PFSK-1 (cell line): ENCODE results near the gene HTT.

ENCODE experiments used
- FOXP2 ChIP-seq: optimal IDR thresholded peaks from 2 replicates; pipeline ENCODE3; 2011; ENCODE audit warnings: borderline replicate concordance, control low read depth, inconsistent platforms; ENCODE audit not compliant: insufficient read depth; ENCODE audit errors: extremely low read length, extremely low read depth
- POLR2AphosphoS5 ChIP-seq: IDR thresholded peaks from 2 replicates; pipeline ENCODE4 v1.6.1; 2012; ENCODE audit warnings: low read depth, mild to moderate bottlenecking, control low read depth, low read length, moderate library complexity
- SIN3A ChIP-seq: IDR thresholded peaks from 2 replicates; pipeline ENCODE4 v1.6.1; 2012; ENCODE audit warnings: mild to moderate bottlenecking, low read length, moderate library complexity, borderline replicate concordance; ENCODE audit not compliant: insufficient read depth
- TAF1 ChIP-seq: IDR thresholded peaks from 2 replicates; pipeline ENCODE4 v1.6.1; 2012; ENCODE audit warnings: low read length, control low read depth, borderline replicate concordance; ENCODE audit not compliant: insufficient read depth
- TF ChIP-seq, protein P1 (sequence below), 2 experiments: IDR thresholded peaks; 2 replicates each; pipeline versions ENCODE4 v1.6.1 to v1.8.0; 2011 to 2012; ENCODE audit warnings: low read depth in 2 of 2, low read length in 2 of 2, control low read depth in 1 of 2, inconsistent platforms in 1 of 2, mild to moderate bottlenecking in 1 of 2, moderate library complexity in 1 of 2; ENCODE audit not compliant: insufficient read depth in 1 of 2

Gene HTT

DNA sequence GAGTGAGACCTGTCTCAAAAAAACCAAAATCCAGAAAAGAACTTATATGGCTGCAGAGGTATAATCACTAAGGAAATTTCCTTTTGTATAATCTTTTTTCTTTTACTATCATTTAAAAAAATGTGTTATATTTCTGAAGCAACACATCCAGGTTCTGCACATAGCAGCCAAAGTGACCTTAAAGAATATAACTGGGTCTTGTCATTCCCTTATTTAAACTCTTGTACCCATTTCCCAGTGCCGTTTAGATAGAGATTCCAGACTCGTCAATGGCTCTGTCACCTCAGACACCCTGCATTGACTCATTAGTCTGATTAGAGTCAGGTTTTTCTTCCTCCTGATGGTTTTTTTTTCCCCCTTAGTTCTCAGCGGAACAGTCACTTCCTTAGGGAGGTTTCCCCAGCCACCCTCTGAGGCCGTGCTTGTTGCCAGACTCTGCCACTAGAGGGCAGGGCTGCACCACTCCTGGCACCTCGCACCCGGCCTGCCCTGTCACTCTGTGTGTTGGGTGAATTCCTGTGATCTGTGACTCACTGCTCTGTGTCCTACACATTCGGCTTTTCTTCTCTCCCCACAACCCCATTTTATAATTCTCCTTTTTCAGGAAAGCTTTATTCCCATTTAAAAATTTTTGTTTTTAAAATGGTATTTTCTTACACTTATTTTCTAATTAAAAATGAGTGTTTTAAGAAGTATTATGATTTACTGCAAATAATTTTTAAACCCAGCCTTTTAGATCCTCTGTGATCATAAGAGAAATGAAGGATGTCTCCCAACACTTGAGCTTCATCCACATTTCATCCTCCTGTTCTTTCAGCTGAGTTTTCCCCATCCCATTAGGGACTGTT is 32.1 kb downstream of the HTT start:
- TF ChIP-seq FOXP2 (peak; percentile 86), SIN3A (no peak)

DNA sequence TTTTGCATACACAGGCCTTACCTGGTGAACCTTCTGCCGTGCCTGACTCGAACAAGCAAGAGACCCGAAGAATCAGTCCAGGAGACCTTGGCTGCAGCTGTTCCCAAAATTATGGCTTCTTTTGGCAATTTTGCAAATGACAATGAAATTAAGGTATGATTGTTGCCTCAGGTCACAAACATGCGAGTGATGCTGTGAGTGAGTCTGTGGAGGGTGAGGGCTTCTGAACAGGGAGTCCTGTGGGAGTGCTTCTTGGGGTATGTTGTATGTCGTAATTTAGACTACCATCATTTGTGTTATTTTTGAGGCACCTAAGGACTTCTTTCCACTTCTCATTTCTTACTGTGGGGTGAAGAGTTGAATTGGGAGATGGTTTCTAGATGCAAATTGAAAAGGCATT is 32.8 kb downstream of the HTT start:
- no peak for TF ChIP-seq TAF1
- no peak for TF ChIP-seq SIN3A
- no peak for TF ChIP-seq POLR2AphosphoS5
- TF ChIP-seq, protein P1, sequence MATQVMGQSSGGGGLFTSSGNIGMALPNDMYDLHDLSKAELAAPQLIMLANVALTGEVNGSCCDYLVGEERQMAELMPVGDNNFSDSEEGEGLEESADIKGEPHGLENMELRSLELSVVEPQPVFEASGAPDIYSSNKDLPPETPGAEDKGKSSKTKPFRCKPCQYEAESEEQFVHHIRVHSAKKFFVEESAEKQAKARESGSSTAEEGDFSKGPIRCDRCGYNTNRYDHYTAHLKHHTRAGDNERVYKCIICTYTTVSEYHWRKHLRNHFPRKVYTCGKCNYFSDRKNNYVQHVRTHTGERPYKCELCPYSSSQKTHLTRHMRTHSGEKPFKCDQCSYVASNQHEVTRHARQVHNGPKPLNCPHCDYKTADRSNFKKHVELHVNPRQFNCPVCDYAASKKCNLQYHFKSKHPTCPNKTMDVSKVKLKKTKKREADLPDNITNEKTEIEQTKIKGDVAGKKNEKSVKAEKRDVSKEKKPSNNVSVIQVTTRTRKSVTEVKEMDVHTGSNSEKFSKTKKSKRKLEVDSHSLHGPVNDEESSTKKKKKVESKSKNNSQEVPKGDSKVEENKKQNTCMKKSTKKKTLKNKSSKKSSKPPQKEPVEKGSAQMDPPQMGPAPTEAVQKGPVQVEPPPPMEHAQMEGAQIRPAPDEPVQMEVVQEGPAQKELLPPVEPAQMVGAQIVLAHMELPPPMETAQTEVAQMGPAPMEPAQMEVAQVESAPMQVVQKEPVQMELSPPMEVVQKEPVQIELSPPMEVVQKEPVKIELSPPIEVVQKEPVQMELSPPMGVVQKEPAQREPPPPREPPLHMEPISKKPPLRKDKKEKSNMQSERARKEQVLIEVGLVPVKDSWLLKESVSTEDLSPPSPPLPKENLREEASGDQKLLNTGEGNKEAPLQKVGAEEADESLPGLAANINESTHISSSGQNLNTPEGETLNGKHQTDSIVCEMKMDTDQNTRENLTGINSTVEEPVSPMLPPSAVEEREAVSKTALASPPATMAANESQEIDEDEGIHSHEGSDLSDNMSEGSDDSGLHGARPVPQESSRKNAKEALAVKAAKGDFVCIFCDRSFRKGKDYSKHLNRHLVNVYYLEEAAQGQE (IDR thresholded peaks at IDR 0.05; ENCODE audit: insufficient read depth in 1 of 2, low read depth in 2 of 2, low read length in 2 of 2) = no peak
- no peak for TF ChIP-seq FOXP2

DNA sequence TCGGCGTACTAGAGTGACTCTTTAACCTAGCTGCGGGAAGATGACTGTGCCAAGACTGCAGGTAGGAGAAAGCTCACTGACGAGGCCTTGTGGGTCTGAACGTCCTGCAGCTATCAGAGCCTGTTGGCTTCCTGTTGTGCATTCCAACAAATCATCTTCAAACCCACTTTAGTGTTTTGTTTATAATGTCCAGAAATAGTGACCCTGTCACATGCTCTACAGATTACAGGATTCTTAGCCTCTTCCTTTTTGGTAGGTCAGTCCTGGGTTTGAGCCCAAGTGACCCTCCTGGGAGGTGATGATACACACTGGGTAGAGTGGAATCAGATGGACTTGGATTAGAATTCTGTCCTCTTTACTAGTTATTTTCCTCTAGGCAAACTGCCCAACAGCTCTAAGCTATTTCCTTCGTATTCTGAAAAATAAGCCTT is 33.2 kb downstream of the HTT start:
- no peak for TF ChIP-seq FOXP2

DNA sequence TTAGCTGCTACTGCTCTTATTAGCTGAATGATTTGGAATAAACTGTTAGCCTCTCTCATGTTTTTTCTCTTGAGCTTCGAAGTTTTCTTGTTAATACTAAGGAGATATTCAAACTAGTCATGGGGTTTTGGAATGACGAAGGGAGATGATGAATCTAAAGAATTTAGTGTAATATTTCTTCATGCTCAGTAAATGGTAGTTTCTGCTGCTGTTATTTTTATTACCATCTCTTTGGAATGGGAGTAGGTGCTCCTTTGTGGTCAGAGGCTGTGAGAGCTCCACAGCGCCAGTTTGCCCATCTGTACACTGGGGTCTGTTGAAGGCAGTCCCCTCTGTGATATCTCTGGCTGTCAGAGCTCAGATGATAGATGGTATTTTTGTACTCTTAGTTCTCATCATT is 33.7 kb downstream of the HTT start:
- no peak for TF ChIP-seq FOXP2
- TF ChIP-seq, protein P1 (IDR thresholded peaks at IDR 0.05; ENCODE audit: insufficient read depth in 1 of 2, low read depth in 2 of 2, low read length in 2 of 2) = no peak
- no peak for TF ChIP-seq SIN3A
- TF ChIP-seq TAF1 = no peak
- TF ChIP-seq POLR2AphosphoS5 = no peak

DNA sequence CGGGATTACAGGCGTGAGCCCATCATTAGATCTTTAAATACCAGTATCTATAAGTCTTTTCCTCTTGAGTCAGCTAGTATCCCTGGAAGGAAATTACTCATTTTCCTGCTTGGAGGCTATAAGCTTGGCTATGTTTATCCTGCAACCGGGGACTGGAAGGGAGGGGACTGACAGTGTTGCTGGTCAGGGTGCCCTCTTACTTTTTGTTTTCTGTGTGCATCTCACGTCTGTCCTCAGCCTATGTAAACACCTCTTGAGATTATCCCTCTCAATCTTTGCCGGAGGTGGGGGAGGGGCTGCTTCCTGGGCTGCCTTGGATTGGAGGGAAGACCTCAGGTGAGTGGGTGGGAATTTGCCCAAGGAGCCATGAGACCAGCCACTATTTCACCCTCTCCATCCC is 37.0 kb downstream of the HTT start:
- TF ChIP-seq, protein P1 (IDR thresholded peaks at IDR 0.05; ENCODE audit: insufficient read depth in 1 of 2, low read depth in 2 of 2, low read length in 2 of 2) = no peak
- TF ChIP-seq FOXP2 (no peak), TAF1 (no peak), POLR2AphosphoS5 (no peak), SIN3A (no peak)

DNA sequence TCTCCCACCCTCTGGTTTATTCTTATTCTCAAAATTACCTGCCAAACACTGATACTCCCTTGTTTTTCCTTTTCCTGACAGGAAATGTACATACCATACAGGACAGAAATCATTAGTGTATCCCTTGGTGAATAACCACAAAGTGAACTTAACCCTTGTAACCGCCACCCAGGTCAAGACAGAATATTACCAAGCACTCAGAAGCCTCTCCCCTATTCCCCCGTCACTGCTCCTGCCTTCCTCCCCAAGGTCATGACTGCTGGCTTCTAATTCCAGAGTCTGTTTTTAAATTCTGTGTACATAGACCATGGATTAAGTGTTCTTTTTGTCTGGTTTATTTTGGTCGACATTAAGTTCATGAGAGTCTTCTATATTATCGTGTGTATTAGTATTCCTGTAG is 37.7 kb downstream of the HTT start:
- TF ChIP-seq POLR2AphosphoS5 (no peak), TAF1 (no peak), FOXP2 (no peak), SIN3A (no peak)
- TF ChIP-seq, protein P1 (IDR thresholded peaks at IDR 0.05; ENCODE audit: insufficient read depth in 1 of 2, low read depth in 2 of 2, low read length in 2 of 2) = no peak
